ENCODE data around the gene GFOD1.

DNA sequence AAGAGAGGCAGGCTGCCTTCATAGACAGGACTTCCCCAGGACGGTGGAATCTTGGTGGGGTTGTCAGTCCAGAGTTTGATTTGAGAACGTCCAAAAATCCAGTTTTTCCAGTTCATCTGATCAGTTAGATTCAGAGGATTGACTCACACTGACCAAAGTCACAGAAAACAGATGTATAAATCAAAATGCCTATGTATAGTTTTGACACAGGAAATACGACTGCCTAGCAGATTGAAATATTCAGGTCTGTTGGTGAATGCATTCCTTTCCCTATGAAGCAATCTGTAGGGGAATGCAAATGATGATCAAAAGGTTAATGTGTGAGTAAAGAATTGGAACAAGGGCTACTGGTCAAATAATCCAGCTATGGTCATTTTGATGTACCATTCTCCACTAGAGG, 29.7 kb upstream of the GFOD1 start:
- TF ChIP-seq, protein P1, sequence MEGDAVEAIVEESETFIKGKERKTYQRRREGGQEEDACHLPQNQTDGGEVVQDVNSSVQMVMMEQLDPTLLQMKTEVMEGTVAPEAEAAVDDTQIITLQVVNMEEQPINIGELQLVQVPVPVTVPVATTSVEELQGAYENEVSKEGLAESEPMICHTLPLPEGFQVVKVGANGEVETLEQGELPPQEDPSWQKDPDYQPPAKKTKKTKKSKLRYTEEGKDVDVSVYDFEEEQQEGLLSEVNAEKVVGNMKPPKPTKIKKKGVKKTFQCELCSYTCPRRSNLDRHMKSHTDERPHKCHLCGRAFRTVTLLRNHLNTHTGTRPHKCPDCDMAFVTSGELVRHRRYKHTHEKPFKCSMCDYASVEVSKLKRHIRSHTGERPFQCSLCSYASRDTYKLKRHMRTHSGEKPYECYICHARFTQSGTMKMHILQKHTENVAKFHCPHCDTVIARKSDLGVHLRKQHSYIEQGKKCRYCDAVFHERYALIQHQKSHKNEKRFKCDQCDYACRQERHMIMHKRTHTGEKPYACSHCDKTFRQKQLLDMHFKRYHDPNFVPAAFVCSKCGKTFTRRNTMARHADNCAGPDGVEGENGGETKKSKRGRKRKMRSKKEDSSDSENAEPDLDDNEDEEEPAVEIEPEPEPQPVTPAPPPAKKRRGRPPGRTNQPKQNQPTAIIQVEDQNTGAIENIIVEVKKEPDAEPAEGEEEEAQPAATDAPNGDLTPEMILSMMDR (IDR thresholded peaks at IDR 0.05 in 2 of 3, conservative IDR thresholded peaks at IDR 0.05 in 1 of 3; ENCODE audit: control insufficient read depth in 2 of 3, extremely low read depth in 1 of 3, insufficient read depth in 1 of 3, low read depth in 3 of 3, low read length in 3 of 3), result no peak
- TF ChIP-seq TCF3 (IDR thresholded peaks at IDR 0.05; ENCODE audit: borderline replicate concordance, insufficient read depth, low read depth, low read length), result no peak
- no peak for TF ChIP-seq POLR2AphosphoS5 (IDR thresholded peaks at IDR 0.05; ENCODE audit: low read length)
- TF ChIP-seq CHD2 (IDR thresholded peaks at IDR 0.05; ENCODE audit: borderline replicate concordance, low read depth, low read length), result no peak
- no peak for TF ChIP-seq EP300 (IDR thresholded peaks at IDR 0.05; ENCODE audit: borderline replicate concordance in 1 of 2, control insufficient read depth in 1 of 2, low read depth in 2 of 2, low read length in 2 of 2)
- no peak for TF ChIP-seq RAD21 (IDR thresholded peaks at IDR 0.05; ENCODE audit: insufficient read depth, low read depth, low read length)
- no peak for TF ChIP-seq KAT2A (conservative IDR thresholded peaks at IDR 0.05; ENCODE audit: control insufficient read depth, low read depth, low read length)
- no peak for TF ChIP-seq BCL3 (IDR thresholded peaks at IDR 0.05; ENCODE audit: borderline replicate concordance, insufficient read depth, low read depth, low read length, poor library complexity, severe bottlenecking)
- no peak for TF ChIP-seq TCF7 (IDR thresholded peaks at IDR 0.05; ENCODE audit: borderline replicate concordance)
- no peak for TF ChIP-seq USF2 (IDR thresholded peaks at IDR 0.05; ENCODE audit: borderline replicate concordance, low read depth, low read length)
- TF ChIP-seq CEBPB (IDR thresholded peaks at IDR 0.05; ENCODE audit: borderline replicate concordance in 1 of 2, low read depth in 2 of 2, low read length in 2 of 2), result no peak
- TF ChIP-seq SMC3 (IDR thresholded peaks at IDR 0.05; ENCODE audit: borderline replicate concordance, low read length), result no peak

Data from GM12878 (cell line).